ENCODE measurements around the gene AGAP9.
"Not testable (repeated sequence)": the region's sequence is repeated elsewhere in the genome, so short reads cannot be mapped to it uniquely, and the experiment has no call there.

AGAP9 gene

DNA sequence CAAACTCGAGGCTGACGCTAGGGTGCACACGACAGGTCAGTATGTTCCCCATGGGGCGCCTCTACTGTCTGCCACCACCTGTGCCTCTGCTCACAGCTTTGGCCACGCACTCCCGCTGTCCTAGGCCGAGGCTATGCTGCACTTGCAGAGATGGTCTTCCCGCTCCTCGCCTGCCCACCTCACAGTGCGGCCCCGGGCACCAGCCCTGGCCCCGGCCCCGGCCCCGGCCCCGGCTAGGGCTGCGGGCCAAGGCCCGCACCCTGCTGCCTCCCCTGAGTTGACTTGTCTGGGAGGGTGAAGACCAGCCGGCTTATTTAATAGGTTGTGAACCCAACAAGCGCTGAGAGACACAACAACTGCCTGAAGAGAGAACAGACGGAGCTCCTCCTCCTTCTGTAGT is at the start of gene AGAP9:
TSS of gene AGAP9 (minus strand) at position 164 of the 400 bp plus-strand sequence. CDS start at position 52, 112 bp downstream.
- not testable (repeated sequence) for H3K27ac ChIP-seq; H3K4me3 ChIP-seq (IDR thresholded peaks at IDR 0.05; ENCODE audit: insufficient read depth, low read depth, low read length); H3K27me3 ChIP-seq (ENCODE audit: insufficient read depth, low read depth); H3K79me2 ChIP-seq (ENCODE audit: insufficient read depth, low read depth); H3K4me1 ChIP-seq (ENCODE audit: low read depth, poor library complexity, severe bottlenecking); H3K9ac ChIP-seq; H3K36me3 ChIP-seq (ENCODE audit: insufficient read depth); H4K20me1 ChIP-seq (ENCODE audit: insufficient read depth); H2AFZ ChIP-seq (ENCODE audit: low read depth); H3K4me2 ChIP-seq

DNA sequence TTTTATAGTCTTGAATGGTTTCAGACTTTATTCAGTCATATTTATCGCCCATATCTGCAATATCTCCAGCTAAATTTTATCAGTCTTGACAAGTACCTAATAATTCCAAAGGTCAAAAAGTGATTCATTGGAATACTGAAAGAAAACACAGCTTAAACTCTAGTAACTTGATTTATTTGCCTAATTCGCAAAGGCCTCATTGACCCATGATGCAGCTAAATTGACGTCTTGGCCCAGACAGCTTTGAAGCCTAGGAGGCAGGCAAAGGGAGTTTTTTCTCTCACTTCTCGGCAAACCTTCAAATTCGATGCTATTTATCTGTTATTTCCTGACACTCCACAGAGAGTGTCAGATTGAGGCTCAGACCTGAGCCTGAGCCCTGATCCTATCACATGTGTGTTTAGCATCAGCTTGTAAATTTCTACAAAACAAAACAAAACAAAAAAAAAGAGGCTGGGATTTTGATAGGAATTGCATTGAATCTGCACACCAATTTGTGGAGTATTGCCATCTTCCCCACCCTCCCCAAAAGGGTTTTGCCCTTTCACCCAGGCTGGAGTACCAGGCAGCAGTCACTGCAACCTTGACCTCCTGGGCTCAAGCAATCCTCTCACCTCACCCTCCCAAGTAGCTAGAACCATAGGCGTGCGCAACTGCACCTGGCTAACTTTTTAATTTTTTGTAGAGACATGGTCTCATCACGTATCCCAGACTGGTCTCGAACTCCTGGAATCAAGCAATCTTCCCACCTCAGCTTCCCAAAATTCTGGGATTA is 47.9 kb upstream of the AGAP9 start:
- not testable (repeated sequence) for H2AFZ ChIP-seq (ENCODE audit: low read depth); H3K27me3 ChIP-seq (ENCODE audit: insufficient read depth, low read depth); H3K4me1 ChIP-seq (ENCODE audit: low read depth, poor library complexity, severe bottlenecking); H3K4me3 ChIP-seq (IDR thresholded peaks at IDR 0.05; ENCODE audit: insufficient read depth, low read depth, low read length); H4K20me1 ChIP-seq (ENCODE audit: insufficient read depth); H3K79me2 ChIP-seq (ENCODE audit: insufficient read depth, low read depth); H3K27ac ChIP-seq; H3K4me2 ChIP-seq; H3K36me3 ChIP-seq (ENCODE audit: insufficient read depth); H3K9ac ChIP-seq

DNA sequence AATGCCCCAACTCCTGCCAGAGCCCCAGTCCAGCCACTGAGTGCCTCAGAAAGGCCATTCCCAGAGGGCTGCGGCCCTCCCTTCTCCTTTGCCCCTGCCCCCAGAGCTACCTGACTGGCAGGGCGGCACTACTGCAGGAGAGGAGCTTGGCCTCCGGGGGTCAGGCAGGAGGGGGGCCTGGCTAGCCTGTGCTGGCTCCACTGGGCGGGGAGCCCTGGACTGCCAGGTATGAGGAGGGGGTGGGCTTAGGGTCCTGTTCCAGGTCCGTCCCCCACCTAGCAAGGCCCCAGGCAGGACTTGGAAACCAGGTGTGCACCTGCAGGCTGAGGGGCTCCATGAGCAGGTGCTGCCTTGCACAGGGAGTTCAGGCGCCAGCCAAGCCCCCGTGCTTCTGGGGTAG is 43.3 kb upstream of the AGAP9 start:
- not testable (repeated sequence) for H3K4me3 ChIP-seq (IDR thresholded peaks at IDR 0.05; ENCODE audit: insufficient read depth, low read depth, low read length); H3K27ac ChIP-seq; H3K4me2 ChIP-seq; H3K27me3 ChIP-seq (ENCODE audit: insufficient read depth, low read depth); H2AFZ ChIP-seq (ENCODE audit: low read depth); H3K36me3 ChIP-seq (ENCODE audit: insufficient read depth); H4K20me1 ChIP-seq (ENCODE audit: insufficient read depth); H3K9ac ChIP-seq; H3K4me1 ChIP-seq (ENCODE audit: low read depth, poor library complexity, severe bottlenecking); H3K79me2 ChIP-seq (ENCODE audit: insufficient read depth, low read depth)

DNA sequence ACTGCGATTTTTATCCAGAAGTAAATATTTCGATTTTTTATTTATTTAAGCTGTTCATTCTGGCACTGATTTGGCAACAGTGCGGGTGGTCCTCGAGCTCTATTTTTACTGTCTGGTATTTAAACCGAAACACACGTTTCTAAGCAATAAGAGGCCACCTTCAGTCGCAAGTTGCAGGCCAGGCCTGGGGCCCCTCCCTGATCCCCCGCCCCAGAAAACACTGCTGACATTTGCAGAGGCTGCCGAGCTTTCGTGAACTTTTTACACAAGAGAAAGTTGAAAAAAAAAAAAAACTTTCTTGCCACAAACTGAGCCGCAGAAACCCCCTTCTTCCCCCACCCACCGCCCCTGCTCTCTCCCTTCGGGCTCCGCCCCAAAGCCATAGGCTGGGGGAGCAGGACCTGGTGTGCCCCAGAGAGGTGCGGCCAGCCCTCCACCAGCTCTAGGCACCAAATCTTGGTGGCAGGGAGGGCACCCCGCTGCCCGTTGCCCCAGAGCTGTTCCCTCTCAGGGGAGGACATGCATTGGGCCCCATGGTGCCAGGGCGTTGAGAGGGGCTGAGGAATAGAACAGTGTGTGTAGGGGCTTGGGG is 42.8 kb upstream of the AGAP9 start:
- not testable (repeated sequence) for H3K79me2 ChIP-seq (ENCODE audit: insufficient read depth, low read depth); H4K20me1 ChIP-seq (ENCODE audit: insufficient read depth)

DNA sequence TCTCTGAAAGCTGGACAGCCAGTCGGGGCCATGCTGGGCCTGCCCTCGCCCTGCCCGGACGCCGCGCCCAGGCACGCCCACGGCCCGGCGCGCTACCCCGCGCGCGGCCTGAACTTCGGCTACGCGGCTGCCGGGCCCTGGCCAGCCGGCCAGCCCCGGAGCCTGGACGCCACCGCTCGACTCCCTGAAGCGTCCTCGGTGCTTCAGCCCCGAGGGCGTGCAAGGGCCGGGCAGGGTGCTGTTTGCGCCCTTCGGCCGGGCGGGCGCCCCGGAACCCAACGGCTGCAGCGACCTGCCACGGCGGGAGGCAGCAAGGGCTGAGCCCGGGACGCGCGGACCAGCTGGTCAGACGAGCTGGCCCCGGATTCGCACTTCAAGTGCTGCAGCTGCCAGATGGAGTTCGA is 42.1 kb upstream of the AGAP9 start:
- not testable (repeated sequence) for H3K27ac ChIP-seq; H3K36me3 ChIP-seq (ENCODE audit: insufficient read depth); H4K20me1 ChIP-seq (ENCODE audit: insufficient read depth); H3K27me3 ChIP-seq (ENCODE audit: insufficient read depth, low read depth); H3K4me1 ChIP-seq (ENCODE audit: low read depth, poor library complexity, severe bottlenecking); H3K79me2 ChIP-seq (ENCODE audit: insufficient read depth, low read depth); H2AFZ ChIP-seq (ENCODE audit: low read depth); H3K4me3 ChIP-seq (IDR thresholded peaks at IDR 0.05; ENCODE audit: insufficient read depth, low read depth, low read length); H3K4me2 ChIP-seq; H3K9ac ChIP-seq

More for the DNA sequence above, 42.8 kb upstream of the AGAP9 start:
- H2AFZ ChIP-seq (ENCODE audit: low read depth); H3K27ac ChIP-seq; H3K36me3 ChIP-seq (ENCODE audit: insufficient read depth); H3K27me3 ChIP-seq (ENCODE audit: insufficient read depth, low read depth); H3K9ac ChIP-seq; H3K4me1 ChIP-seq (ENCODE audit: low read depth, poor library complexity, severe bottlenecking); H3K4me2 ChIP-seq; H3K4me3 ChIP-seq (IDR thresholded peaks at IDR 0.05; ENCODE audit: insufficient read depth, low read depth, low read length): not testable (repeated sequence)

DNA sequence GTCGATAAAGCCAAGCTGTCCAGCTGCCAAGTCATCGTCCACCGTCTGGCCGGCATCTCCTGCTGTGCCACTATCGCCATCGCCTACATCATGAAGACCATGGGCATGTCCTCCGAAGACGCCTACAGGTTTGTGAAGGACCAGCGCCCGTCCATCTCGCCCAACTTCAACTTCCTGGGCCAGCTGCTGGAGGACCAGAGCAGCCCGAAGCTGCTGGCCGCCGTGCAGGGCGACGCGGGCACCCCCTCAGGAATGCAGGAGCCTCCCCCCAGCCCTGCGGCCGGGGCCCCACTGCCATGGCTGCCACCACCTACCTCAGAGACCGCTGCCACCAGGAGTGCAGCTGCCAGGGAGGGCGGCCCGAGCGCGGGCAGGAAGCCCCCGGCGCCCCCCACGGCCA is 41.5 kb upstream of the AGAP9 start:
- not testable (repeated sequence) for H3K79me2 ChIP-seq (ENCODE audit: insufficient read depth, low read depth); H3K27ac ChIP-seq; H2AFZ ChIP-seq (ENCODE audit: low read depth); H3K36me3 ChIP-seq (ENCODE audit: insufficient read depth); H3K27me3 ChIP-seq (ENCODE audit: insufficient read depth, low read depth); H3K4me2 ChIP-seq; H3K9ac ChIP-seq; H3K4me3 ChIP-seq (IDR thresholded peaks at IDR 0.05; ENCODE audit: insufficient read depth, low read depth, low read length); H4K20me1 ChIP-seq (ENCODE audit: insufficient read depth); H3K4me1 ChIP-seq (ENCODE audit: low read depth, poor library complexity, severe bottlenecking)

DNA sequence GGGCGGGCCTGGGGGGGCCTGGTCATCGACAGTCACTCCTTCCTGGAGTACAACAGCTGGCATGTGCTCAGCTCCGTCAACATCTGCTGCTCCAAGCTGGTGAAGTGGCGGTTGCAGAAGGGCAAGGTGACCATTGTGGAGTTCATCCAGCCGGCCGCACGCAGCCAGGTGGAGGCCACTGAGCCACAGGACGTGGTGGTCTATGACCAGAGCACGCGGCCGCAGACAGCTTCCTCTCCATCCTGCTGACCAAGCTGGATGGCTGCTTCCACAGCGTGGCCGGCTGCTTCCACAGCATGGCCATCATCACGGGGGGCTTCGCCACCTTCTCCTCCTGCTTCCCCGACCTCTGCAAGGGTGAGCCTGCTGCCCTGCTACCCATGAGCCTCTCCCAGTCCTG is 40.9 kb upstream of the AGAP9 start:
- not testable (repeated sequence) for H3K27me3 ChIP-seq (ENCODE audit: insufficient read depth, low read depth); H3K9ac ChIP-seq; H3K4me3 ChIP-seq (IDR thresholded peaks at IDR 0.05; ENCODE audit: insufficient read depth, low read depth, low read length); H3K27ac ChIP-seq; H4K20me1 ChIP-seq (ENCODE audit: insufficient read depth); H3K4me1 ChIP-seq (ENCODE audit: low read depth, poor library complexity, severe bottlenecking); H3K4me2 ChIP-seq; H3K79me2 ChIP-seq (ENCODE audit: insufficient read depth, low read depth); H2AFZ ChIP-seq (ENCODE audit: low read depth); H3K36me3 ChIP-seq (ENCODE audit: insufficient read depth)

DNA sequence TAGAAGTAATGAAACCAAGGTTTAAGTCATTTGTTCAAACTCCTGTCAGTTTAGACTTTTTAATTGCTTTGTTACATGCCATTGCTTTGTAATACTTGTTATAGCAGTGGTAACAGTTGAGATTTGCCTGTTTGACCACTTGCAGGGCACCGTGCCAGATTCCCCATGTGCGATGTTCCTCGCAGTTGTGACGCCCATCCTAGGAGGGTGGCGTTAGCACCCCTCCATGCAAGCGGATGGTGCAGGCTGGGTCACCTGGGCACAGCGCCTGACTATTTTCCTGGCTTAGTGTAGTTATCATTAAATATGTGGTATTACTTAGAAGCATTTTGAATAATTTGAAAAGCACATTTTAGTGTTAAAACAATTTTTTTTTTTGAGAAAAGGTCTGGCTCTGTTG is 37.0 kb upstream of the AGAP9 start:
- not testable (repeated sequence) for H4K20me1 ChIP-seq (ENCODE audit: insufficient read depth); H3K27me3 ChIP-seq (ENCODE audit: insufficient read depth, low read depth); H3K27ac ChIP-seq

DNA sequence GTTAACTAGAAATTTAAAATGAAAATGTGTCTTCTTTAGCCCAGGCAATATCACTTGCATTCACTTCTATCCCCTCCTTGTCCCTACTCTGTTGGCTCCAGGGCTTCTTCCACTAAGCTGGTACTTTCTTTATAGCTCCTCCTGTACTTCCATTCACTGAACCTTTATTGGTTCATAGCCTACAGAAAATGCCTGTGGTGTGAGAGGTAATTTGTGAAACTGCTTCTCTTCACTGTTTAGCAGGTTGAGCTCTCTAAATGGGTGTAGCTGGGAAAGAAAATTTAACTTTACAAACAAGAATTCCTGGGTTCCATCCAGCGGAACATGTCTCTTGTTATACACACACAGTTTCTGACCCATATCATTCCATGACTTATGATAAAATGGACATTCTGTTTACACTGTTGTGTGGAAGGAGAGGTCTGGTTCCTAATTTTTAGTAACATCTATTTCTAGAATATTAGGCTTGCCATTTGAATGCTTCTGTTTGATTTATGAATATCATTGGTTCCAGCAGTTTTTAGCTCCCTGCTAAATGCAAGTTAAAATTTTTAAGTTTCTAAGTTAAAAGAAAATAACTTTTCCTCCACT is 36.4 kb upstream of the AGAP9 start:
- H2AFZ ChIP-seq (ENCODE audit: low read depth); H3K36me3 ChIP-seq (ENCODE audit: insufficient read depth); H3K79me2 ChIP-seq (ENCODE audit: insufficient read depth, low read depth); H3K4me3 ChIP-seq (IDR thresholded peaks at IDR 0.05; ENCODE audit: insufficient read depth, low read depth, low read length); H3K4me1 ChIP-seq (ENCODE audit: low read depth, poor library complexity, severe bottlenecking); H3K4me2 ChIP-seq; H3K27me3 ChIP-seq (ENCODE audit: insufficient read depth, low read depth); H3K9ac ChIP-seq; H4K20me1 ChIP-seq (ENCODE audit: insufficient read depth); H3K27ac ChIP-seq: not testable (repeated sequence)

More for the DNA sequence above, 37.0 kb upstream of the AGAP9 start:
- H3K4me3 ChIP-seq (IDR thresholded peaks at IDR 0.05; ENCODE audit: insufficient read depth, low read depth, low read length); H3K36me3 ChIP-seq (ENCODE audit: insufficient read depth); H2AFZ ChIP-seq (ENCODE audit: low read depth); H3K79me2 ChIP-seq (ENCODE audit: insufficient read depth, low read depth); H3K4me1 ChIP-seq (ENCODE audit: low read depth, poor library complexity, severe bottlenecking); H3K4me2 ChIP-seq; H3K9ac ChIP-seq: not testable (repeated sequence)

DNA sequence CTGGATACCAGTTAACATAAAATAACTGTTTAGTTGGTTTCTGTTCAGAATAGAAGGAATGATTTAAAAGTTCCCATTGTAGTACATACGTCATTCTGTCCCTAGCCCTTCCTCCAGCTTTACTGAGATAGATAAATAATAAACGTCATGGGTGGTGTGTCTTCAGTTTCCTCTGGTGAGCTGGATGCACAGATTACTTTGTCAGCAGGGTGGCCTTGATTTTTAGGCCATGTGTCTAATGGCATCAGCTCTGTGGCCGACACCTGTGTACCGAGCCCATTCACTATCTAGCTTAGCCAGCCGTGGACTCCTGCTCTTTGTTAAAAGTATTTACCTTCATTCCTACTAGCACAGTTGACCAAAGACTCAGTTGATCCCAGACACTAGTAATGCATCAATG is 34.7 kb upstream of the AGAP9 start:
- H3K4me1 ChIP-seq (ENCODE audit: low read depth, poor library complexity, severe bottlenecking); H3K27ac ChIP-seq; H3K9ac ChIP-seq; H3K4me2 ChIP-seq; H2AFZ ChIP-seq (ENCODE audit: low read depth); H3K4me3 ChIP-seq (IDR thresholded peaks at IDR 0.05; ENCODE audit: insufficient read depth, low read depth, low read length); H3K79me2 ChIP-seq (ENCODE audit: insufficient read depth, low read depth); H3K36me3 ChIP-seq (ENCODE audit: insufficient read depth); H4K20me1 ChIP-seq (ENCODE audit: insufficient read depth); H3K27me3 ChIP-seq (ENCODE audit: insufficient read depth, low read depth): not testable (repeated sequence)
